ENCODE results near the gene EFNA4. TPM values are rescaled to one million over a fixed set of nuclear protein-coding genes. Genes with fewer than 3 reads are reported as not detected.

EFNA4 gene
- total and polyA plus RNA-seq, 2 of the 4 experiments (the other 2 are of a cell fraction), result 3.8 to 11.8 TPM

GRCh38 chr1:155078469-155079209 is 15.1 kb downstream of the EFNA4 start, which contains the start of gene EFNA3:
Gene EFNA3, plus strand, starts transcription at chr1:155078837. Its CDS starts 105 bp downstream, at chr1:155078942.
- intact Hi-C loops (cut with micrococcal nuclease), result no loop called here
- WGBS, 2 experiments (ENCODE audit: extremely low coverage in 2 of 2, insufficient read length in 1 of 2), result 3% methylated on average over 20 of the region's 59 CpGs; no CpG with 5 or more reads in 1 of the 2 experiments
- Histone ChIP-seq H2AK9ac (replicated peaks; ENCODE audit: low read depth, low read length, poor library complexity) (peak within 1 kb of the TSS; percentile 78), H2BK15ac (ENCODE audit: low read depth, low read length) (no peak within 1 kb of the TSS), H3K79me1 (ENCODE audit: low read depth in 1 of 2, low read length in 2 of 2) (no peaks in the 10 kb centered on the region), H3K4ac (ENCODE audit: low read depth, low read length) (no peak within 1 kb of the TSS), H4K20me1 (ENCODE audit: insufficient read depth, low read length) (peaks cover 11% of the 10 kb centered on the region), H2AFZ (replicated peaks; ENCODE audit: low read length, poor library complexity) (peak within 1 kb of the TSS; percentile 82), H4K5ac (ENCODE audit: low read depth, low read length) (no peak within 1 kb of the TSS), H3K18ac (ENCODE audit: low read depth, low read length) (no peak within 1 kb of the TSS), H2BK120ac (ENCODE audit: low read depth, low read length) (no peak within 1 kb of the TSS), H4K91ac (ENCODE audit: insufficient read depth, low read depth, low read length) (no peak within 1 kb of the TSS), H3K23ac (ENCODE audit: low read depth, low read length) (peak within 1 kb of the TSS; percentile 66; the same call in 1 of the 2 replicates), H3K4me1 (ENCODE audit: control insufficient read depth, insufficient read depth, low read length) (peaks cover 6% of the 10 kb centered on the region; the same call in 1 of the 2 replicates), H2AK5ac (ENCODE audit: low read depth, low read length) (peak within 1 kb of the TSS; percentile 4; the same call in 1 of the 2 replicates), H4K8ac (ENCODE audit: low read depth in 2 of 2, low read length in 2 of 2) (no peak within 1 kb of the TSS), H3K36me3 (ENCODE audit: control insufficient read depth, insufficient read depth, low read length) (no peaks in the 10 kb centered on the region), H3K56ac (ENCODE audit: extremely low read depth, insufficient read depth, low read length) (no peak within 1 kb of the TSS), H2BK20ac (ENCODE audit: low read depth, low read length) (no peak within 1 kb of the TSS), H3K9ac (ENCODE audit: low read depth, low read length) (no peak within 1 kb of the TSS), H3K27me3 (ENCODE audit: control insufficient read depth, insufficient read depth, low read length) (peaks cover 74% of the 10 kb centered on the region), H3K9me3 (ENCODE audit: control insufficient read depth, insufficient read depth, low read length) (no peaks in the 10 kb centered on the region), H3K27ac (ENCODE audit: insufficient read depth, low read length) (no peak within 1 kb of the TSS), H2BK5ac (ENCODE audit: low read depth, low read length, poor library complexity, severe bottlenecking) (no peak within 1 kb of the TSS), H3K4me2 (ENCODE audit: low read depth, low read length) (peak within 1 kb of the TSS; percentile 87), H3K9me1 (ENCODE audit: insufficient read depth, low read length) (0 out of 2 replicates have a peak, but pooled peaks cover 3% of the 10 kb centered on the region), H3K4me3 (ENCODE audit: insufficient read depth, low read depth, low read length) (peak within 1 kb of the TSS; percentile 36), H3K14ac (replicated peaks; ENCODE audit: low read depth, low read length) (no peak within 1 kb of the TSS)
- TF ChIP-seq USF2 (IDR thresholded peaks at IDR 0.05; ENCODE audit: low read depth, low read length), result no peak
- peak; percentile 52; the same call in 1 of the 2 replicates for TF ChIP-seq MAZ (IDR thresholded peaks at IDR 0.05; ENCODE audit: borderline replicate concordance, low read depth, low read length)
- no TSS peak for BruUV-seq (replicated peaks)
- CTCF ChIA-PET, result no interaction called here
- POLR2A ChIA-PET (ENCODE audit: unreplicated experiment), result interaction anchor here (0.6 kb wide), 1 partner anchor 9 kb away, joined by 3 read pairs; no protein-coding TSS in a partner anchor
- dilution Hi-C loops (cut with HindIII; ENCODE audit: low sequenced_read_pairs, unreplicated experiment), result no loop called here
- DNase-seq (peak; percentile 42), ATAC-seq (ENCODE audit: low read depth) (peak; percentile 89)
- in situ Hi-C loops (cut with MboI; ENCODE audit: low sequenced_read_pairs), result no loop called here
